NCI-H1694 (cell line): ENCODE results near the gene LMBR1.
"Not testable (repeated sequence)": the region's sequence is repeated elsewhere in the genome, so short reads cannot be mapped to it uniquely, and the experiment has no call there.

Experiments used
- DNase-seq: peaks from one replicate; lab custom pipeline; 2025; lab: John Stamatoyannopoulos, UW

LMBR1 gene

GRCh38 chr7:156906200-156906649 lies 13.2 kb upstream of the LMBR1 start:
- no peak for DNase-seq

GRCh38 chr7:156903232-156903909 lies 10.4 kb upstream of the LMBR1 start:
- DNase-seq: no peak

GRCh38 chr7:156900093-156900492 lies 7.1 kb upstream of the LMBR1 start:
- DNase-seq: not testable (repeated sequence)

- DNase-seq: no peak
Observed at GRCh38 chr7:156898938-156899337, 6.0 kb upstream of the LMBR1 start.

GRCh38 chr7:156897673-156898072 lies 4.7 kb upstream of the LMBR1 start:
- no peak for DNase-seq

GRCh38 chr7:156896388-156897022 lies 3.5 kb upstream of the LMBR1 start:
- no peak for DNase-seq

GRCh38 chr7:156895024-156895780 lies 2.2 kb upstream of the LMBR1 start:
- no peak for DNase-seq

- DNase-seq: no peak
Observed at GRCh38 chr7:156892081-156892800, 742 bp downstream of the LMBR1 start.

- DNase-seq: no peak
Observed at GRCh38 chr7:156889746-156890145, 3.2 kb downstream of the LMBR1 start.

- no peak for DNase-seq
Observed at GRCh38 chr7:156889089-156889488, 3.9 kb downstream of the LMBR1 start.

- no peak for DNase-seq
Observed at GRCh38 chr7:156886020-156886795, 6.8 kb downstream of the LMBR1 start.

GRCh38 chr7:156881679-156882078 lies 11.3 kb downstream of the LMBR1 start:
- DNase-seq: no peak

- DNase-seq: no peak
Observed at GRCh38 chr7:156875766-156876165, 17.2 kb downstream of the LMBR1 start.

GRCh38 chr7:156868363-156868762 lies 24.6 kb downstream of the LMBR1 start:
- DNase-seq: not testable (repeated sequence)

- DNase-seq: no peak
Observed at GRCh38 chr7:156865493-156865892, 27.5 kb downstream of the LMBR1 start.

GRCh38 chr7:156862022-156862421 lies 31.0 kb downstream of the LMBR1 start:
- not testable (repeated sequence) for DNase-seq

- DNase-seq: no peak
Observed at GRCh38 chr7:156861212-156861611, 31.8 kb downstream of the LMBR1 start.

- not testable (repeated sequence) for DNase-seq
Observed at GRCh38 chr7:156860099-156860498, 32.9 kb downstream of the LMBR1 start.

GRCh38 chr7:156858523-156858922 lies 34.5 kb downstream of the LMBR1 start:
- no peak for DNase-seq

- DNase-seq: no peak
Observed at GRCh38 chr7:156857757-156858156, 35.2 kb downstream of the LMBR1 start.

GRCh38 chr7:156854654-156855053 lies 38.3 kb downstream of the LMBR1 start:
- DNase-seq: no peak

- no peak for DNase-seq
Observed at GRCh38 chr7:156848979-156849378, 44.0 kb downstream of the LMBR1 start.
